Measurements from ENCODE around the gene PLA2G2E.

GRCh38 chr1:19889656-19890055 is 33.8 kb downstream of the PLA2G2E start:
- TF ChIP-seq POLR2A (IDR thresholded peaks at IDR 0.05), result no peak
- no peak for TF ChIP-seq CTCF (IDR thresholded peaks at IDR 0.05)

Measured in Peyer's patch (tissue), 4 donors.